HG02610 (cell line): ENCODE data around the gene SDCCAG8.

Experiments
- ATAC-seq: cut with Tn5 transposase; IDR thresholded peaks from one replicate; pipeline ENCODE4 v1.9.1; 2021; ENCODE audit warnings: mild to moderate bottlenecking, moderate library complexity; ENCODE audit not compliant: unreplicated experiment

Gene SDCCAG8

DNA sequence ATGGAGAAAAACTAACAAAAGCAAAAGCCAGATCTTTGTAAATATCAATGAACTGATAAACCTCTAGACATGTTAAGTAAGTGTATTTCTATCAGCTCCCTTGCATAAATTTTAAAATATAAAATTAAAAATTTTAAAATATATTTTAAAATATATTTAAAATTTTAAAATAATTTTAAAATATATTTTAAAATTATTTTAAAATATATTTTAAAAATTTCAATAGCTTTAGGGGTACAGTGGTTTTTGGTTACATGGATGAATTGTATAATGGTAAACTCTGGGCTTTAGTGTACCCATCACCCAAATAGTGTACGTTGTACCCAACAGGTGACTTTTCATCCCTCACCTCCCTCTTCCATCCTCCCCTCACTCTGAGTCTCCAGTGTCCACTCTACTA is 279.2 kb downstream of the SDCCAG8 start:
- no peak for ATAC-seq

DNA sequence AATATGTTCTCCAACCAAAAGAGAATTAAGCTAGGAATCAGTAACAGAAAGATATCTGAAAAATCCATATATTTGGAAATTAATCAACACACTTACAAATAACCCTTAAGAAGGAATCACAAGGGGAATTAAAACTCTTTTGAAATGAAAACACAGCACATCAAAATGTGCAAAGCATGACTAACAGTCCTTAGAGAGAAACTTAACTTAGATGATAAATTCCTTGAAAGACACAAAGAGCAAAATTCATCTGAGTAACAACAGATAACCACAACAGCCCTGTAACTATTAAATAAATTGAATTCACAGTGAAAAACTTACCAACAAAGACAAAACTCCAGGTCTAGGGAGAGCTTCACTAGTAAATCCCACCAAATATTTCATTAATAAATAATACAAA is 283.8 kb downstream of the SDCCAG8 start:
- no peak for ATAC-seq

DNA sequence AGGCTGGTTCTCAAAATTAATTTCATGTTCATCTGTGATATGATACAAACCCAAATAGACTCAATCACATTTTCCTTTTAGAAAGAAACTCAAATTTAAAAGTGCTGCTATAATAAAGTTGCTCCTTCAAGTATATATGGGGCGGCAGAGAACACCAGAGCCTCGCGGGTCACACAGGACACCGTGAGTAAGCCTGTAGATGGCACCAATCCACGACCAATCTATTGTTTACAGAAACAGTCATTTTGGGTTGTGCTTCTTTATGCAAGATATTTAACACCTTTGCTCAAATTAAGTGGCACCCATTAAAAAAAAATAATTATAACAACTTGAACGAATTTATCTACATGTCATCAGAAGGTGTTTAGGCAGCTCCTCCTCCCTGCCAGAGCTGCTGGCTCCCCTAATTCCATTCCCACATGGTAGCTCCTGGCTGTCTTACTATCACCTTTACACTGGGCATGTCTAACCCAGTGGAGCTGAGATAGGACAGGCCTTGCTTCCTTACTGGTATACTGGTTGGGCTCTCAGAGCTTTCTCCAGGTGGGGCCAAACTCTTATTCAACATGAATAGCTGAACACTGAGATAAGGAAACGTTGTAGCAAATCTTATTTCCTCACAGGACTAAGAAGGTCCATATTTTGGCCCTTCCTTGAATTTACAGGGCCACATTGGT is 287.0 kb downstream of the SDCCAG8 start:
- no peak for ATAC-seq

DNA sequence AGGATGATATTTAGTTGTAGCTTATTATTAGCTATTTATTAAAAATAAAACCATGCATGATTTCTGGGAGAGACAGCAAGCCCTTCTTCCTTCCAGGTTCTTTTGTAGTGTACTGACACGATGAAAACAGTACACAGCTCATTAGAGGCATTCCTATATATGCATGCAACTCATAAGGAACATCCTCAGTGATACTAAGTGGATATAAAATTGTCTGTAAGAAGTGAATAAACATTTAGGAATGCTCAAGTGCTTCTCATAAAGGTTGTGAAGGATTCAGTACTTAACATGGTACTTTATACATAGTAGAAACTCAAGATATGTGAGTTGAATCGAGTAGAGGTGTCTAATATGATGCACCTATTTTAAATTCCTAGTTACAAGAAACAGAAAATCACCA is 287.7 kb downstream of the SDCCAG8 start:
- no peak for ATAC-seq

- ATAC-seq = no peak
Observed at GRCh38 chr1:243546457-243546856, 290.6 kb downstream of the SDCCAG8 start.

- no peak for ATAC-seq
Observed at GRCh38 chr1:243547891-243548290, 292.1 kb downstream of the SDCCAG8 start.

GRCh38 chr1:243548516-243548915 is 292.7 kb downstream of the SDCCAG8 start:
- ATAC-seq = no peak

DNA sequence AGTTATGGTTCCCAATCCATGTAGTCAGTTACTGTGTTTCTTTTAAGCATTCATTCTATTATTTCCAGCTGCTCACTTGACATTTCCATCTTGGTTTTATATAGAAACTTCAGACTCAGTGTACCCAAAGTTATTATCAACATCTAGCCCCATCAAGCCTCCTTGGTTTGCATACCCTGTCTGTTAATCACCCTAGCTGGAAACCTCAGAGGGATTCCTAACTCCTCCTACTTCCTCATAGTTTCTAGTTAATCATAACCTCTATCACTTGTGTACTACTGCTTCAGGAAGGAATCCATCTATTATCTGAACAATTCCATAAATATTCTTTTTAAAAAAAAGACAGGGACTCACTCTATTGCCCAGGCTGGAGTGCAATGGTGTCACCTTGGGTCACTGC is 293.3 kb downstream of the SDCCAG8 start:
- no peak for ATAC-seq
